ENCODE measurements around the gene LINGO1. TPM values are rescaled to one million over a fixed set of nuclear protein-coding genes. Genes with fewer than 3 reads are reported as not detected.

Gene LINGO1
- total RNA-seq, 1 donor from 2014 or later, result 4.5 TPM

DNA sequence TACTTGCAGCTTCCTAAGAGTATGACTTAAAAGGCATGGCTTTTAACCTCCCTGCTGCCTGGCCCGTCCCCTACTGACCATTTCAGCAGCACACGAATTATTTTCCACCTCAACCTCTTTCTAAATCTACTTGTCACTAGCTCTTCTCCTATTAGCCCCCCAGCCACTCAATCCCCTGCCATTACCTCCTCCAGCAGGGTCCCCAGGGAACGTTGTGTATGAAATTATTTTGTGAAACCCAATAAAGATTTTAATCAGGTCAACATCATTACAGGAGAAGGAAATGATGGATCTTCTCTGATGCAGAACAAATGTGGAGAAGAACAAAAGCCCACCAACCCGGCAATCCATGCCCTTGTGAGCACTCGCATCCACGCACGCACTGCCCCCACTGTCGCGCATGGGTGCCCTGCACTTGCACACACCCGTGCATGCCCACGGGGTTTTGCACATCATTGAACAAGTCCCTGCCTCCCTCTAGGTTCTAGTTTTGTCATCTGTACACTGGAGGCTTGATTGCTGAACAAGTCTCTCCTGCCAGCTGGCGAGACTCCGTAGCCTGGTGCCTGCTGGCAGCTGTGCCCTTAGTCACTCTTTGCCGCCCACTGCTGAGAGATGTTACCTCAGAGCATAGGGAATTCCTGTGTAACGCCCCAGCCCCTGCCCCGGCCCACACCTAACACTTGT, 51.6 kb downstream of the LINGO1 start:
- Mint-ChIP-seq H3K27me3 (ENCODE audit: low read depth, unreplicated experiment) (peaks cover 62% of the 10 kb centered on the region), H3K9me3 (ENCODE audit: unreplicated experiment) (peaks cover 2% of the 10 kb centered on the region), H3K36me3 (ENCODE audit: low read depth, unreplicated experiment) (no peaks in the 10 kb centered on the region), H3K27ac (ENCODE audit: unreplicated experiment) (peak overlapping the region; percentile 16), H3K4me3 (ENCODE audit: unreplicated experiment) (no peak overlapping the region), H3K4me1 (ENCODE audit: low read depth, unreplicated experiment) (no peaks in the 10 kb centered on the region)
- H3K36me3 ChIP-seq (ENCODE audit: insufficient read depth, low read length), result no peaks in the 10 kb centered on the region
- H3K4me2 ChIP-seq (ENCODE audit: low read length), result no peak overlapping the region
- no peaks in the 10 kb centered on the region for H4K20me1 ChIP-seq (ENCODE audit: insufficient read depth, low read length)
- no peak overlapping the region for H3K4me3 ChIP-seq (ENCODE audit: insufficient read depth, low read depth, low read length)
- no peaks in the 10 kb centered on the region for H3K9me3 ChIP-seq (ENCODE audit: insufficient read depth, low read depth, low read length)
- no peaks in the 10 kb centered on the region for H3K4me1 ChIP-seq (ENCODE audit: insufficient read depth, low read length)
- H3K79me2 ChIP-seq (ENCODE audit: insufficient read depth, low read length), result no peaks in the 10 kb centered on the region
- FAIRE-seq (no peak), DNase-seq (ENCODE audit: low read depth) (no peak)
- no peak overlapping the region for H3K9ac ChIP-seq (ENCODE audit: low read length)
- no peak overlapping the region for H2AFZ ChIP-seq (ENCODE audit: low read depth, low read length)
- peaks cover 5% of the 10 kb centered on the region for H3K27me3 ChIP-seq (ENCODE audit: insufficient read depth, low read length)
- TF ChIP-seq, protein P1, sequence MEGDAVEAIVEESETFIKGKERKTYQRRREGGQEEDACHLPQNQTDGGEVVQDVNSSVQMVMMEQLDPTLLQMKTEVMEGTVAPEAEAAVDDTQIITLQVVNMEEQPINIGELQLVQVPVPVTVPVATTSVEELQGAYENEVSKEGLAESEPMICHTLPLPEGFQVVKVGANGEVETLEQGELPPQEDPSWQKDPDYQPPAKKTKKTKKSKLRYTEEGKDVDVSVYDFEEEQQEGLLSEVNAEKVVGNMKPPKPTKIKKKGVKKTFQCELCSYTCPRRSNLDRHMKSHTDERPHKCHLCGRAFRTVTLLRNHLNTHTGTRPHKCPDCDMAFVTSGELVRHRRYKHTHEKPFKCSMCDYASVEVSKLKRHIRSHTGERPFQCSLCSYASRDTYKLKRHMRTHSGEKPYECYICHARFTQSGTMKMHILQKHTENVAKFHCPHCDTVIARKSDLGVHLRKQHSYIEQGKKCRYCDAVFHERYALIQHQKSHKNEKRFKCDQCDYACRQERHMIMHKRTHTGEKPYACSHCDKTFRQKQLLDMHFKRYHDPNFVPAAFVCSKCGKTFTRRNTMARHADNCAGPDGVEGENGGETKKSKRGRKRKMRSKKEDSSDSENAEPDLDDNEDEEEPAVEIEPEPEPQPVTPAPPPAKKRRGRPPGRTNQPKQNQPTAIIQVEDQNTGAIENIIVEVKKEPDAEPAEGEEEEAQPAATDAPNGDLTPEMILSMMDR (IDR thresholded peaks at IDR 0.05; ENCODE audit: insufficient read depth, low read depth, low read length), result no peak
- TF ChIP-seq EZH2 (IDR thresholded peaks at IDR 0.05; ENCODE audit: insufficient read depth, low read length), result no peak
- H3K27ac ChIP-seq (ENCODE audit: low read depth, low read length), result no peak overlapping the region

- Histone ChIP-seq H3K79me2 (ENCODE audit: insufficient read depth, low read length) (no peaks in the 10 kb centered on the region), H3K36me3 (ENCODE audit: insufficient read depth, low read length) (no peaks in the 10 kb centered on the region), H3K9me3 (ENCODE audit: insufficient read depth, low read depth, low read length) (no peaks in the 10 kb centered on the region), H3K9ac (ENCODE audit: low read length) (no peak overlapping the region), H3K27me3 (ENCODE audit: insufficient read depth, low read length) (peaks cover 7% of the 10 kb centered on the region), H3K4me3 (ENCODE audit: insufficient read depth, low read depth, low read length) (no peak overlapping the region), H3K4me2 (ENCODE audit: low read length) (no peak overlapping the region), H3K4me1 (ENCODE audit: insufficient read depth, low read length) (no peaks in the 10 kb centered on the region), H4K20me1 (ENCODE audit: insufficient read depth, low read length) (no peaks in the 10 kb centered on the region), H2AFZ (ENCODE audit: low read depth, low read length) (no peak overlapping the region), H3K27ac (ENCODE audit: low read depth, low read length) (no peak overlapping the region)
- H3K9me3 Mint-ChIP-seq (ENCODE audit: unreplicated experiment), result peaks cover 2% of the 10 kb centered on the region
- H3K27me3 Mint-ChIP-seq (ENCODE audit: low read depth, unreplicated experiment), result peaks cover 67% of the 10 kb centered on the region
- TF ChIP-seq, protein P1 (IDR thresholded peaks at IDR 0.05; ENCODE audit: insufficient read depth, low read depth, low read length), result no peak
- no peak for TF ChIP-seq EZH2 (IDR thresholded peaks at IDR 0.05; ENCODE audit: insufficient read depth, low read length)
- no peaks in the 10 kb centered on the region for H3K36me3 Mint-ChIP-seq (ENCODE audit: low read depth, unreplicated experiment)
- no peak for DNase-seq (ENCODE audit: low read depth)
- no peak for FAIRE-seq
- H3K4me3 Mint-ChIP-seq (ENCODE audit: unreplicated experiment), result no peak overlapping the region
- H3K27ac Mint-ChIP-seq (ENCODE audit: unreplicated experiment), result no peak overlapping the region
- no peaks in the 10 kb centered on the region for H3K4me1 Mint-ChIP-seq (ENCODE audit: low read depth, unreplicated experiment)
Measured at GRCh38 chr15:77579498-77580188, 53.1 kb downstream of the LINGO1 start.
